Ureter (tissue), 1 donor: ENCODE data around the gene TBC1D1. TPM values are rescaled to one million over a fixed set of nuclear protein-coding genes. Genes with fewer than 3 reads are reported as not detected.
A peak's percentile ranks its signal among the peaks of the same experiment; 100 is the strongest.

Experiments
- DNase-seq: peaks from one replicate; pipeline ENCODE4 v3.0.0-alpha.2; 2020; ENCODE audit warnings: low spot score
- total RNA-seq: library from RNA; stranded (reverse); gene quantifications from one replicate; pipeline ENCODE4 v1.2.4, GENCODE V29; 2023
- donor health status: DM: yes; HTN: yes; CAD: no.

Gene TBC1D1
- total RNA-seq, 1 donor from 2014 or later, result 191 TPM

- no peak for DNase-seq
These were observed 278.6 kb downstream of the TBC1D1 start for GRCh38 chr4:38169524-38169923.

- DNase-seq, result no peak
These were observed 279.7 kb downstream of the TBC1D1 start for GRCh38 chr4:38170338-38171169.

- DNase-seq, result no peak
These were observed 281.2 kb downstream of the TBC1D1 start for GRCh38 chr4:38172078-38172477.

GRCh38 chr4:38173935-38174518, 283.1 kb downstream of the TBC1D1 start:
- DNase-seq, result no peak

GRCh38 chr4:38174801-38175200, 283.9 kb downstream of the TBC1D1 start:
- no peak for DNase-seq

GRCh38 chr4:38176165-38176564, 285.3 kb downstream of the TBC1D1 start:
- no peak for DNase-seq

GRCh38 chr4:38177035-38177546, 286.2 kb downstream of the TBC1D1 start:
- peak; percentile 57 for DNase-seq

GRCh38 chr4:38177641-38178391, 286.9 kb downstream of the TBC1D1 start:
- DNase-seq, result peak; percentile 76

GRCh38 chr4:38178392-38178995, 287.6 kb downstream of the TBC1D1 start:
- DNase-seq, result no peak

GRCh38 chr4:38179690-38180377, 288.9 kb downstream of the TBC1D1 start:
- peak; percentile 86 for DNase-seq

GRCh38 chr4:38180456-38180855, 289.6 kb downstream of the TBC1D1 start:
- no peak for DNase-seq

- no peak for DNase-seq
These were observed 290.4 kb downstream of the TBC1D1 start for GRCh38 chr4:38181286-38181685.

- DNase-seq, result no peak
These were observed 291.6 kb downstream of the TBC1D1 start for GRCh38 chr4:38182334-38182998.

GRCh38 chr4:38184404-38184803, 293.5 kb downstream of the TBC1D1 start:
- no peak for DNase-seq

- no peak for DNase-seq
These were observed 294.7 kb downstream of the TBC1D1 start for GRCh38 chr4:38185406-38186144.

- no peak for DNase-seq
These were observed 297.3 kb downstream of the TBC1D1 start for GRCh38 chr4:38188136-38188535.

GRCh38 chr4:38188631-38189101, 297.8 kb downstream of the TBC1D1 start:
- no peak for DNase-seq
